ENCODE measurements around the gene PMM2.

The PMM2 gene

DNA sequence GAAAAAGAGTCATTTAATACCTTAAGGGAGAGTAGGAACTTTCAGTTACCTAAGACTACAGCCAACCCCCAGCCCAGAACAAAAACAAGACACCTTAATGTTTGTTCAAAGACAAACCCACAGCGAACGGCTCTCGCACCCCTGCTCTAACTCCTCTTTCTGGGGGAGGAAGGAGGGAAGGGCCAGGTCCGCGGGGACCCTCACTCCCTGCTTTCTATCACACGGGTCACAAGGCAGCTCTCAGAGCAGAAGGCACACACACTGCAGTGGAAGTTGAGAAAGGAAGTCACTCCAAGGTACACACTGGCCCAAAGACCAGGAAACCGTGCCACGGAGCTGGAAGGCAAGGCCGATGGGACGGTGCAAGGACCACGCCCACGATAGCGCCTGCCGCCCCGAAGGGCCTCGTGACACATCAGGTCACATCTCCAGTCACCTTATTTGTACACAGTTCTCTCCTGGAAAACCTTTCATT lies 94.5 kb downstream of the PMM2 start:
- H3K4me3 ChIP-seq (ENCODE audit: low read depth, low read length): no peak overlapping the region
- TF ChIP-seq, protein P1, sequence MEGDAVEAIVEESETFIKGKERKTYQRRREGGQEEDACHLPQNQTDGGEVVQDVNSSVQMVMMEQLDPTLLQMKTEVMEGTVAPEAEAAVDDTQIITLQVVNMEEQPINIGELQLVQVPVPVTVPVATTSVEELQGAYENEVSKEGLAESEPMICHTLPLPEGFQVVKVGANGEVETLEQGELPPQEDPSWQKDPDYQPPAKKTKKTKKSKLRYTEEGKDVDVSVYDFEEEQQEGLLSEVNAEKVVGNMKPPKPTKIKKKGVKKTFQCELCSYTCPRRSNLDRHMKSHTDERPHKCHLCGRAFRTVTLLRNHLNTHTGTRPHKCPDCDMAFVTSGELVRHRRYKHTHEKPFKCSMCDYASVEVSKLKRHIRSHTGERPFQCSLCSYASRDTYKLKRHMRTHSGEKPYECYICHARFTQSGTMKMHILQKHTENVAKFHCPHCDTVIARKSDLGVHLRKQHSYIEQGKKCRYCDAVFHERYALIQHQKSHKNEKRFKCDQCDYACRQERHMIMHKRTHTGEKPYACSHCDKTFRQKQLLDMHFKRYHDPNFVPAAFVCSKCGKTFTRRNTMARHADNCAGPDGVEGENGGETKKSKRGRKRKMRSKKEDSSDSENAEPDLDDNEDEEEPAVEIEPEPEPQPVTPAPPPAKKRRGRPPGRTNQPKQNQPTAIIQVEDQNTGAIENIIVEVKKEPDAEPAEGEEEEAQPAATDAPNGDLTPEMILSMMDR (conservative IDR thresholded peaks at IDR 0.05; ENCODE audit: low read depth, low read length): no peak
- no peak for DNase-seq (ENCODE audit: low read depth)

DNA sequence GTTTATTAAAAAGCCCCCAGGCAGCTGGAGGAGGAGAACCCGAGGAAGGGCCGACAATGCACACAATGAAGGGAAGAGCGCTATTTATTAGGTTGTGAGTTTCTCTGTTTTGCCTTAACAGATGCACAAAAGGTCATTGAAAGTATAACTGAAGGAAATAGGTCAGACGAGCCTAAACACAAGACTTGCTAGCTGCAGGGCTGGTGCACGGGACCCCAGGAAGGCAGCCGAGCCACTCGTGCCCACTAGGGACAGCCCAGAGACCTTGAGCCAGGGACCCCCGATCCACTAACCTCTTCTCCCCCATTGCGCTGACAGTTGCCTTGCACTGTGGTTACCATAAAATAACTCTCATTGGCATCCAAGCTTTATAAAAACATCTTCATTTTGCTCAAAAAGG lies 95.8 kb downstream of the PMM2 start:
- TF ChIP-seq, protein P1 (conservative IDR thresholded peaks at IDR 0.05; ENCODE audit: low read depth, low read length): no peak
- no peak overlapping the region for H3K4me3 ChIP-seq (ENCODE audit: low read depth, low read length)
- DNase-seq (ENCODE audit: low read depth): no peak

DNA sequence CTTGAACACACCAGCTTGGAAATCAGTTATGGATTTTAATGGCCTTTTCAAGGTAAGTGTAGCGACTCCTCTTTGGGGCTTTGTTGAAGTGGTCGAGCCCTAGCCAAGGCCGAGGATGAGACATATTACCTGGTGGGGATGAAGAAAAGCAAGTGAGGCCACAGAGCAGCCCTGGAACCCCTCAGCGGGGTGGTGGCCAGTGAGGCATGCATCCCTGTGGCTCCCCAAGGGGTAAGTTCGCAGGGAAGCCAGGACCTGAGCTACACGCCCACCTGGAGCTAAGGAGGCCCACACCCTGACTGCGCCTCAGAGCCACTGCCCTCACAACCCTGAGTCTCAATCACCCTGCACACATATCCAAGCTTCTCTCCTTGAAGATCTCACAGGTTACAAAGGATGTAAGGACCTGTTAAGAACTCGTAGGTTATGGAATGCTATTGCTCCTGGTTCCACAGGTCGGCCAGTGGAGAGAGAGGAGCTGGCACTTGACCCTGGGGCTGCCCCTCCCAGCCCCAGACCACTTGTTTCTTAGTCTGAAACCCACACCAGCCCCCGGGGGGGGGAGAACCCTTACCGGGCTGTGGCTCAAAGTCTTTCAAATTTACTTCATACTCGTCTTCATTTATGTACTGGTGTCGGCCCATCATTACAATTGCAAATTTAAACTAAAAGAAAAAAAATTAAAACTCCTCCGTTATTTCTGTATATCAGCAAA lies 96.5 kb downstream of the PMM2 start:
- no peak overlapping the region for H3K4me3 ChIP-seq (ENCODE audit: low read depth, low read length)
- no peak for DNase-seq (ENCODE audit: low read depth)
- TF ChIP-seq, protein P1 (conservative IDR thresholded peaks at IDR 0.05; ENCODE audit: low read depth, low read length): no peak

DNA sequence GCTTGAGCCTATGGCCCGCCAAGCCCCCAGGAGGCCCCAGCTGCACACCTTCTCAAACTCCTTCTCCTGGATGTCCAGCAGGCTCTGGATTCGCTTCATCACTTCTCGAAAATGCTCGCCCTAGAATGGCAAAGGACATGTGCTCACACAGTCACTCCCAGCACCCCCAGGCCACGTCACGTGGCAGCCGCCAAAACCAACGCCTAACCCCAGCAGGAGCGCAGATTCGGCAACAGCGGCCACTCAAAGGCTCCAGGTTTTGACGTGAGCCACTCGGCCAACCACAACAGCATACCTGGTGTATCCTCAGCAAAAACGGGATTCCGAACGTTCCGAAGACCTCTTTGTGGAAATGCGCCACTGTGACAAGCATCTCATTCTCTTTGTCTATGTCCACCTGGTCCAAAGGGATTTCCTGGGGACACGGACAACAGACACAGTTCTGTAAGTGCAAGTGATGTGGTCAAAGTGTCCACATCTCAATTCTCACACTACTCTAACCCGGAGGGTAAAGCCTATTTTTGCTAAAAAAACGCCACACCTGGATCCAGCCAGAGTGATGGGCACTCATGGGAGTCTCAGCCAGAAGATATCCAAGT lies 97.2 kb downstream of the PMM2 start:
- TF ChIP-seq, protein P1 (conservative IDR thresholded peaks at IDR 0.05; ENCODE audit: low read depth, low read length): no peak
- DNase-seq (ENCODE audit: low read depth): no peak
- H3K4me3 ChIP-seq (ENCODE audit: low read depth, low read length): no peak overlapping the region

DNA sequence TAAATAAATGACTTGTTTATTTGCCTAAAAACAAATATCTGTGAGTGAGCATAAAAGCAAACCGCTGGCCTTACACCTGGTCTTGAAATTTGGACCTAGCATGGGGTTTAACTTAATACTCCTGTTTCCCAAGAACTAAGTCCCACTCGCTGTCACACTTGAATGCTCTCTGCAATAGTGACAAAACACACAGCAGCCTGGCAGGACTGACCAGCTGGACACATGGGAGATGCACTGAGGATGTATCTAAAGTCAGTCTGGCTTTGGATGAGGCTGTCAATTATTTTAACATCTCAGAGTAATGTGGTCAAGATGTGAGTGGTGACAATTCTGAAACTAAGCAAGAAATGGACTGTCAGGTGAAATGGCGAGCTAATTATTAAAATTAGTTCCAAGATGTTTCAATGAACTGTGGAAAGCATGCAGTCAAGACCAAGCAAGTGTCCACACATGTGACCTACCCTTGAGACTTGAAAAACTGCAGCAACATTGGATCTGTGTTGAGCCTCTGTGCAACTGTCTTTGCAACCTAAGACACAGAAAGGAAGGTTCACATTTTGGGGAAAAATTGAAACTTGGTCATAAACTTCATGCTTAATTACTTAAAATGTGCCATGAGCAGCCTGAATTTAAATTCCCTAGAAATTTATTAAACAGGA lies 101.2 kb downstream of the PMM2 start:
- DNase-seq (ENCODE audit: low read depth): no peak
- TF ChIP-seq, protein P1 (conservative IDR thresholded peaks at IDR 0.05; ENCODE audit: low read depth, low read length): no peak
- no peak overlapping the region for H3K4me3 ChIP-seq (ENCODE audit: low read depth, low read length)
